HEK293 (cell line): ENCODE results near the gene TRAPPC3L.

Experiments used
- ATF2 ChIP-seq: fragments of 450-650 bp; formaldehyde crosslinking; IDR thresholded peaks from 2 replicates; pipeline ENCODE4 v1.5.1; 2016; ENCODE audit warnings: missing biosample characterization, missing genetic modification characterization, low read depth
- BCL11A ChIP-seq: fragments of 450-650 bp; formaldehyde crosslinking; IDR thresholded peaks from 2 replicates; pipeline ENCODE4 v1.5.1; 2016; ENCODE audit warnings: low read depth, missing biosample characterization, missing genetic modification characterization
- BCL11B ChIP-seq: fragments of 450-650 bp; formaldehyde crosslinking; IDR thresholded peaks from 2 replicates; pipeline ENCODE4 v1.5.1; 2016; ENCODE audit warnings: low read depth, missing biosample characterization, missing genetic modification characterization
- IKZF3 ChIP-seq: fragments of 450-650 bp; IDR thresholded peaks from 2 replicates; pipeline ENCODE4 v1.5.0; 2018; ENCODE audit warnings: missing biosample characterization, mild to moderate bottlenecking, missing genetic modification characterization, moderate library complexity
- INSM2 ChIP-seq: fragments of 450-650 bp; formaldehyde crosslinking; IDR thresholded peaks from 2 replicates; pipeline ENCODE4 v1.5.1; 2016; ENCODE audit warnings: missing biosample characterization, missing genetic modification characterization
- KLF10 ChIP-seq: fragments of 450-650 bp; IDR thresholded peaks from 2 replicates; pipeline ENCODE4 v1.5.1; 2018; ENCODE audit warnings: missing biosample characterization, mild to moderate bottlenecking, missing genetic modification characterization
- MYNN ChIP-seq: fragments of 450-650 bp; formaldehyde crosslinking; IDR thresholded peaks from 2 replicates; pipeline ENCODE4 v1.5.1; 2016; ENCODE audit warnings: missing biosample characterization, missing genetic modification characterization, borderline replicate concordance
- OSR2 ChIP-seq: fragments of 450-650 bp; formaldehyde crosslinking; IDR thresholded peaks from 2 replicates; pipeline ENCODE4 v1.5.1; 2016; ENCODE audit warnings: missing biosample characterization, missing genetic modification characterization
- OVOL3 ChIP-seq: fragments of 450-650 bp; formaldehyde crosslinking; IDR thresholded peaks from 2 replicates; pipeline ENCODE4 v1.5.1; 2016; ENCODE audit warnings: missing biosample characterization, missing genetic modification characterization
- TRIM28 ChIP-seq: IDR thresholded peaks from 2 replicates; pipeline ENCODE4 v1.6.1; 2011; ENCODE audit warnings: low read length, control low read depth, borderline replicate concordance
- WT1 ChIP-seq: fragments of 450-650 bp; formaldehyde crosslinking; IDR thresholded peaks from 2 replicates; pipeline ENCODE4 v1.5.1; 2016; ENCODE audit warnings: missing biosample characterization, missing genetic modification characterization
- ZBTB26 ChIP-seq: fragments of 450-650 bp; formaldehyde crosslinking; optimal IDR thresholded peaks from 2 replicates; pipeline ENCODE3; 2016; ENCODE audit warnings: missing biosample characterization, mild to moderate bottlenecking, missing genetic modification characterization
- ZBTB44 ChIP-seq: fragments of 450-650 bp; IDR thresholded peaks from 2 replicates; pipeline ENCODE4 v1.5.1; 2018; ENCODE audit warnings: missing biosample characterization, mild to moderate bottlenecking, missing genetic modification characterization
- ZNF133 ChIP-seq: fragments of 450-650 bp; formaldehyde crosslinking; IDR thresholded peaks from 2 replicates; pipeline ENCODE4 v1.5.1; 2016; ENCODE audit warnings: missing biosample characterization, missing genetic modification characterization
- ZNF274 ChIP-seq, 2 experiments: fragments of 200-500 bp in 1 of 2; fragments of 450-650 bp in 1 of 2; sonication (Bioruptor generic) in 1 of 2; formaldehyde crosslinking in 1 of 2; IDR thresholded peaks; 2 replicates each; pipeline versions ENCODE4 v1.5.1 to v1.6.1; 2014 to 2016; ENCODE audit warnings: borderline replicate concordance in 1 of 2, inconsistent platforms in 1 of 2, low read length in 1 of 2, missing biosample characterization in 1 of 2, missing genetic modification characterization in 1 of 2
- ZNF449 ChIP-seq: fragments of 450-650 bp; formaldehyde crosslinking; IDR thresholded peaks from 2 replicates; pipeline ENCODE4 v1.5.1; 2017; ENCODE audit warnings: missing biosample characterization, mild to moderate bottlenecking, missing genetic modification characterization, moderate library complexity
- ZNF571 ChIP-seq: fragments of 450-650 bp; formaldehyde crosslinking; IDR thresholded peaks from 2 replicates; pipeline ENCODE4 v1.5.0; 2017; ENCODE audit warnings: missing biosample characterization, missing genetic modification characterization
- ZNF580 ChIP-seq: fragments of 450-650 bp; formaldehyde crosslinking; IDR thresholded peaks from 2 replicates; pipeline ENCODE4 v1.5.1; 2016; ENCODE audit warnings: missing biosample characterization, missing genetic modification characterization
- ZNF596 ChIP-seq: fragments of 450-650 bp; IDR thresholded peaks from 2 replicates; pipeline ENCODE4 v1.5.0; 2018; ENCODE audit warnings: missing biosample characterization, mild to moderate bottlenecking, missing genetic modification characterization, moderate library complexity
- ZNF624 ChIP-seq: fragments of 450-650 bp; formaldehyde crosslinking; IDR thresholded peaks from 2 replicates; pipeline ENCODE4 v1.5.1; 2017; ENCODE audit warnings: missing biosample characterization, missing genetic modification characterization
- ZNF654 ChIP-seq: fragments of 450-650 bp; formaldehyde crosslinking; IDR thresholded peaks from 2 replicates; pipeline ENCODE4 v1.5.1; 2016; ENCODE audit warnings: low read depth, missing biosample characterization, missing genetic modification characterization
- ZNF707 ChIP-seq: fragments of 450-650 bp; formaldehyde crosslinking; IDR thresholded peaks from 2 replicates; pipeline ENCODE4 v1.5.1; 2016; ENCODE audit warnings: missing biosample characterization, missing genetic modification characterization
- ZNF843 ChIP-seq: fragments of 450-650 bp; formaldehyde crosslinking; IDR thresholded peaks from 2 replicates; pipeline ENCODE4 v1.5.1; 2016; ENCODE audit warnings: missing biosample characterization, missing genetic modification characterization
- ZXDB ChIP-seq: fragments of 450-650 bp; formaldehyde crosslinking; IDR thresholded peaks from 2 replicates; pipeline ENCODE4 v1.5.1; 2016; ENCODE audit warnings: missing biosample characterization, missing genetic modification characterization
- TF ChIP-seq, protein P1 (sequence below): IDR thresholded peaks from 2 replicates; pipeline ENCODE4 v1.6.1; 2011; ENCODE audit warnings: mild to moderate bottlenecking, low read depth, low read length, borderline replicate concordance

TRAPPC3L gene

GRCh38 chr6:116530436-116530835 is 15.0 kb downstream of the TRAPPC3L start (continued):
- TF ChIP-seq, protein P1, sequence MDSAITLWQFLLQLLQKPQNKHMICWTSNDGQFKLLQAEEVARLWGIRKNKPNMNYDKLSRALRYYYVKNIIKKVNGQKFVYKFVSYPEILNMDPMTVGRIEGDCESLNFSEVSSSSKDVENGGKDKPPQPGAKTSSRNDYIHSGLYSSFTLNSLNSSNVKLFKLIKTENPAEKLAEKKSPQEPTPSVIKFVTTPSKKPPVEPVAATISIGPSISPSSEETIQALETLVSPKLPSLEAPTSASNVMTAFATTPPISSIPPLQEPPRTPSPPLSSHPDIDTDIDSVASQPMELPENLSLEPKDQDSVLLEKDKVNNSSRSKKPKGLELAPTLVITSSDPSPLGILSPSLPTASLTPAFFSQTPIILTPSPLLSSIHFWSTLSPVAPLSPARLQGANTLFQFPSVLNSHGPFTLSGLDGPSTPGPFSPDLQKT, result no peak
- TF ChIP-seq OVOL3 (tag by site-specific recombination) (peak; percentile 72), ZNF449 (tag by site-specific recombination) (peak; percentile 37; the same call in 1 of the 2 replicates), TRIM28 (peak; percentile 90; the same call in 1 of the 2 replicates), KLF10 (tag by site-specific recombination) (peak; percentile 31; the same call in 1 of the 2 replicates), ATF2 (tag by site-specific recombination) (0 out of 2 replicates have a peak, but pooled peaks have one; percentile 32), ZNF596 (tag by site-specific recombination) (0 out of 2 replicates have a peak, but pooled peaks have one; percentile 33), ZNF580 (tag by site-specific recombination) (peak; percentile 17; the same call in 1 of the 2 replicates), ZBTB26 (tag by site-specific recombination) (no peak), IKZF3 (tag by site-specific recombination) (peak; percentile 75; the same call in 1 of the 2 replicates), ZNF133 (tag by site-specific recombination) (no peak), ZXDB (tag by site-specific recombination) (peak; percentile 63), BCL11B (tag by site-specific recombination) (no peak), ZNF843 (tag by site-specific recombination) (peak; percentile 85), OSR2 (tag by site-specific recombination) (peak; percentile 94), MYNN (tag by site-specific recombination) (peak; percentile 70; the same call in 1 of the 2 replicates), BCL11A (tag by site-specific recombination) (peak; percentile 59; the same call in 1 of the 2 replicates), ZNF624 (tag by site-specific recombination) (no peak), ZNF707 (no peak), INSM2 (peak; percentile 67), ZNF654 (tag by site-specific recombination) (no peak), ZBTB44 (tag by site-specific recombination) (peak; percentile 92), ZNF571 (tag by site-specific recombination) (no peak), ZNF274 (IDR thresholded peaks at IDR 0.05; ENCODE audit: low read length) (no peak), ZNF274 (tag by site-specific recombination; IDR thresholded peaks at IDR 0.05; ENCODE audit: borderline replicate concordance) (no peak), WT1 (tag by site-specific recombination) (peak; percentile 81)
